IPS DF 6.9 (cell line): ENCODE measurements around the gene TSPAN16.
"Not testable (repeated sequence)": the region's sequence is repeated elsewhere in the genome, so short reads cannot be mapped to it uniquely, and the experiment has no call there.

ENCODE experiments used
- DNase-seq: peaks from one replicate; pipeline ENCODE4 v3.0.0-alpha.2; 2013; ENCODE audit warnings: low read depth, low spot score
- H3K27ac ChIP-seq: one replicate; pipeline ENCODE4 v1.5.1; 2013; ENCODE audit warnings: low read length, control low read depth
- H3K27me3 ChIP-seq: 2 replicates; pipeline ENCODE4 v1.6.1; 2013; ENCODE audit warnings: mild to moderate bottlenecking, low read length; ENCODE audit not compliant: control insufficient read depth, insufficient read depth
- H3K36me3 ChIP-seq: 2 replicates; pipeline ENCODE4 v1.6.1; 2013; ENCODE audit warnings: low read length; ENCODE audit not compliant: control insufficient read depth, insufficient read depth
- H3K4me1 ChIP-seq: 2 replicates; pipeline ENCODE4 v1.6.1; 2013; ENCODE audit warnings: low read length; ENCODE audit not compliant: control insufficient read depth, insufficient read depth
- H3K4me3 ChIP-seq: 2 replicates; pipeline ENCODE4 v1.5.1; 2013; ENCODE audit warnings: mild to moderate bottlenecking, low read length
- H3K9me3 ChIP-seq: 2 replicates; pipeline ENCODE4 v1.6.1; 2013; ENCODE audit warnings: low read length, inconsistent platforms; ENCODE audit not compliant: control insufficient read depth, insufficient read depth
- WGBS: extraction: QIAGEN DNeasy Blood & Tissue Kit; methylation state at CpG from one replicate; pipeline ENCODE4 v1.1.7; 2013; ENCODE audit warnings: mixed read lengths, missing lambda C conversion rate; ENCODE audit not compliant: insufficient read length, insufficient coverage; 5-methylcytosine and 5-hydroxymethylcytosine counted together

Gene TSPAN16

DNA sequence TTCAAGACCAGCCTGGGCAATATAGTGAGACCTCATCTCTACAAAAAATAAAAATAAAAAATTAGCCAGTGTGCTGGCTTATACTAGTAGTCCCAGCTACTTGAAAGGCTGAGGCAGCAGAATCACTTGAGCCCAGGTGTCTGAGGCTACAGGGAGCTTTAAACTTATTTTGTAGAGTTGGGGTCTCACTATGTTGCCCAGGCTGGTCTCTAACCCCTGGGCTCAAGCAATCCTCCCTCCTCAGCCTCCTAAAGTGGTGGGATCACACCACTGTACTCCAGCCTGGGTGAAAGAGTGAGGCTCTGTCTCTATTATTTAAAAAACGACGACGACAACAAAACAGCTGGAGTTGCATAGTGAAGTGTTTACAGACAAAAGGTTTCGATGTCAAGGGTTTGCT, 35.5 kb downstream of the TSPAN16 start:
- WGBS = no CpG with 5 or more reads among the region's 4 CpGs
- no peak overlapping the region for H3K27ac ChIP-seq

DNA sequence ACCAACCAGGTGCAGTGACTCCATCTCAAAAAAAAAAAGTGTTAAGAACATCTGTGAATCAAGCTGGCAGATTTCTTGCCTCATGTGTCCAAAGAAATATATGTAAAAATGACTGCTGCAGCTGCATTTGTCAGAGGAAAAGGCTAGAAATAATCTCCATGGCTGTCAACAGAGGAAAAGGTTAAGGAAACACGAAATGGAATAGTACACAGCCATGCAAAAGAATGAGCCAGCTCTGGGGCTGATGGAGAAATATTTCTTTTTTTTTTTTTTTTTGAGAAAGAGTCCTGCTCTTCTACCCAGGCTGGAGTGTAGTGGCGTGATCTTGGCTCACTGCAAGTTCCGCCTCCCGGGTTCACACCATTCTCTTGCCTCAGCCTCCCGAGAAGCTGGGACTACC, 36.9 kb downstream of the TSPAN16 start:
- WGBS = no CpG with 5 or more reads among the region's 5 CpGs
- H3K27ac ChIP-seq = no peak overlapping the region
- H3K4me1 ChIP-seq = no peaks in the 10 kb centered on the region
- H3K27me3 ChIP-seq = no peaks in the 10 kb centered on the region
- H3K4me3 ChIP-seq = no peak overlapping the region
- H3K36me3 ChIP-seq = peaks cover 6% of the 10 kb centered on the region
- H3K9me3 ChIP-seq = no peaks in the 10 kb centered on the region
- no peak for DNase-seq

More for the DNA sequence above, 35.5 kb downstream of the TSPAN16 start:
- Histone ChIP-seq H3K4me1 (no peaks in the 10 kb centered on the region), H3K4me3 (no peak overlapping the region), H3K9me3 (no peaks in the 10 kb centered on the region), H3K27me3 (no peaks in the 10 kb centered on the region), H3K36me3 (peaks cover 6% of the 10 kb centered on the region)
- no peak for DNase-seq

DNA sequence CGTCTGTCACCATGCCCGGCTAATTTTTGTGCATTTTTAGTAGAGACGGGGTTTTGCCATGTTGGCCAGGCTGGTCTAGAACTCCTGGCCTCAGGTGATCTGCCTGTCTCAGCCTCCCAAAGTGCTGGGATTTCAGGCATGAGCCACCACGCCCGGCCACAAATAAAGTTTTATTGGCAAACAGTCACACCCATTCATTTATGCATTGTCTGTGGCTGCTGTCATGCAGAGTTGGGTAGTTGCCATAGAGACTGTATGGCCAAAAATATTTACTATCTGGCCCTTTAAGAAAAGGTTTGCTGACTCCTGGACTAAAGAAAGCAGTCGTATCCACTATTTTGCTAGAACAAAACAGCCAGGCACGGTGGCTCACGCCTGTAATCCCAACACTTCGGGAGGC, 37.9 kb downstream of the TSPAN16 start:
- not testable (repeated sequence) for H3K27me3 ChIP-seq, H3K36me3 ChIP-seq, H3K27ac ChIP-seq, DNase-seq, H3K4me1 ChIP-seq, H3K4me3 ChIP-seq, H3K9me3 ChIP-seq
- no CpG with 5 or more reads among the region's 9 CpGs for WGBS

DNA sequence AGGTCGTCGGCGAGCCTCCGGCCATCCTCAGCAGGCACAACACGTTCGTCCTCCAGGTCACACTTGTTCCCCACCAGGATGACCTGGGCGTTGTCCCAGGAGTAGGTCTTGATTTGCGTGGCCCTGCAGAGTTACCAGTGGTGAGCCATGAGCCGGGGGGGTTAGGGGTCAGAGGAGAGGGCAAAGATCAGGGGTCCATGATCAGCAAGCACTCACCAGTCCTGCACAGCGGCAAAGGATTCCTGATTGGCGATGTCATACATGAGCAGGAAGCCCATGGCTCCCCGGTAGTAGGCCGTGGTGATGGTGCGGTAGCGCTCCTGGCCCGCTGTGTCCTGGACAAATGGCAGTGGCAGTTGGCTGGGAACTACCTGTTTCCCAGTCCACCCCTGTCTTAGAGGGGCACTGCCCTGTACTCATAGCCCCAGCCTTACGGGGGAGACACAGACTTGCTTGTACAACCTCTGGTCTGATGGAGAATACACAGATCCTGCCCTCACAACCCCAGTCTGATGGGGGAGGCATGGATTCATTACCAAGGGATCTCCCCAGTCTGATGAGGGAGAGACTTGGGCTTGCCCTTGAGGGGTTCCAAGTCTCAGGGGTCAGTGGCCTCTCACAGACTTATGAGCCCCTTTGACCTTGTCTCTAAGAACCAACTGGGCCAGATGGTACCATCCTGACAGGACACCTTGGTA, 39.6 kb downstream of the TSPAN16 start:
- H3K4me3 ChIP-seq = no peak overlapping the region
- H3K4me1 ChIP-seq = peaks cover 1% of the 10 kb centered on the region; the same call in 1 of the 2 replicates
- H3K27me3 ChIP-seq = no peaks in the 10 kb centered on the region
- H3K36me3 ChIP-seq = peaks cover 6% of the 10 kb centered on the region
- no peak for DNase-seq
- WGBS = no CpG with 5 or more reads among the region's 17 CpGs
- H3K27ac ChIP-seq = no peak overlapping the region
- H3K9me3 ChIP-seq = no peaks in the 10 kb centered on the region

DNA sequence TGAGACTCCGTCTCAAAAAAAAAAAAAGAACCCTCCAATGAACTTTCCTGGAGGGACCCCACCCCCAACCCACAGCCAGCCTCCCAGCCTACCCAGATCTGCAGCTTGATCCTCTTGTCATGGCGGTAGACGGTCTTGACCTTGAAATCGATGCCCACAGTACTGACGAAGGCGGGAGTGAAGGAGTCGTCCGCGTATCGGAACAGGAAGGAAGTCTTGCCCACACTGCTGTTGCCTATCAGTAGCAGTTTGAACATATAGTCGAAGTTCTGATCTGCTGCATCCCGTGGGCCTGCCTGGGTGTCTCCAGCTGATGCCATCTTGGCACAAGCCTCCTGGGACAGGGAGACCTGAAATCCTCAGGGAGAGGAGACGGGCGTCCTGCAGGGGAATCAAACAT, 41.1 kb downstream of the TSPAN16 start:
- Histone ChIP-seq H3K4me3 (no peak overlapping the region), H3K9me3 (no peaks in the 10 kb centered on the region)
- WGBS = no CpG with 5 or more reads among the region's 14 CpGs

DNA sequence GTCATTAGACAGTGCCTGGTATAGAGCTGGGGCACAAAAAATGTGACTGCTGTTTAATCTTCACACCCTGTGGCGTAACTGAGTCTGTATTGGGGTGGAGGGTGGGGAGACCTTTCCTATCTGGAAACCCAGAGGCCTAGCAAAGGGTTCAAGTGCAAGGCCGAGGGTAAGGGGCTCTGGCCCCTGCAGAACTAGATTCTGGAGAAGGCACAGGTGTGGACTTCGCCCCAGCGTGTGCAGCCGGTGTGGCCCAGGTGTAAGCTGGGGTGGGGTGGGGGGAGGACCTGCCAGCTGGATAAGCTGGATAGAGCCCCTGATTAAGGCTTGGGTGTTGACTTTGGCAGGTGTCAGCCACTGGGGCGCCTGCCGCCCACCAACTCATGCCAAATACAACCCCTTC, 42.2 kb downstream of the TSPAN16 start:
- Histone ChIP-seq H3K27me3 (no peaks in the 10 kb centered on the region), H3K36me3 (peaks cover 6% of the 10 kb centered on the region), H3K4me3 (no peak overlapping the region), H3K9me3 (no peaks in the 10 kb centered on the region), H3K4me1 (peaks cover 1% of the 10 kb centered on the region; the same call in 1 of the 2 replicates), H3K27ac (no peak overlapping the region)
- no peak for DNase-seq
- no CpG with 5 or more reads among the region's 7 CpGs for WGBS

More for the DNA sequence above, 41.1 kb downstream of the TSPAN16 start:
- Histone ChIP-seq H3K4me1 (peaks cover 1% of the 10 kb centered on the region; the same call in 1 of the 2 replicates), H3K27me3 (no peaks in the 10 kb centered on the region), H3K36me3 (peaks cover 6% of the 10 kb centered on the region), H3K27ac (no peak overlapping the region)
- no peak for DNase-seq

DNA sequence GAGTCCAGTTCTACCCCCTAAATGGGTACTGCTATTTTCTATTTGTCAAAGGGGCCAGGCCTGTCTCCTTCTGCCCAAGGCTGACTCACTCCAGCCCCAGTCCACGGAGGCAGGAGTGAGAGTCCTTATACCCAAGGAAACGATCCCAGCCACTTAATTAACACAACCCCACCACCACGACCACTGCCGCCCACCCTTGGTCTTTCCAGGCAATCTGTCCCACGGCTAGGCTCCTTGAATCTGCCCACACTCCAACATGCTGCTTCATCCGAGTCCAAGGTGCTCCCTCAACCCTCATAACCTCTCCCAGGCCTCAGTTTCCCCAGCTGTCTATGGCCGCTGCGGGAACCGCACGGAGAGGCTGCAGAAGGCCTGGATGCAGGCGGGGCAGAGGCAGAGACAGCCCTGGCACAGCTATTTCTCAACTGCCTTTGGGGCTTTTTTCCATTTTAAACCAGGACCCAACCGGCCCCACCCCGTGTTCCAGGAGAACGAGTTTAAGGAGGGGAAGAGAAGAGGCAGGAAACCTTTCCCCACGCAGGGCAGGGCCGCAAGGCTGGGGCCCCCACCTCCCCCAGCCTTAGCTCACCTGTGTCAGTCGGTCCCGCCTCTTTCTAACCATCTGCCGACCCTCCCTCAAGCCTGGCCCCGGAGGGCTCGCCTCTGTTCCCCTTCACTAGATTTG, 42.8 kb downstream of the TSPAN16 start:
- no peaks in the 10 kb centered on the region for H3K9me3 ChIP-seq
- H3K4me3 ChIP-seq = peak overlapping the region; percentile 80; the same call in 1 of the 2 replicates
- no peaks in the 10 kb centered on the region for H3K27me3 ChIP-seq
- no peak overlapping the region for H3K27ac ChIP-seq
- H3K4me1 ChIP-seq = peaks cover 1% of the 10 kb centered on the region; the same call in 1 of the 2 replicates
- peaks cover 6% of the 10 kb centered on the region for H3K36me3 ChIP-seq
- no peak for DNase-seq
- WGBS = no CpG with 5 or more reads among the region's 21 CpGs

DNA sequence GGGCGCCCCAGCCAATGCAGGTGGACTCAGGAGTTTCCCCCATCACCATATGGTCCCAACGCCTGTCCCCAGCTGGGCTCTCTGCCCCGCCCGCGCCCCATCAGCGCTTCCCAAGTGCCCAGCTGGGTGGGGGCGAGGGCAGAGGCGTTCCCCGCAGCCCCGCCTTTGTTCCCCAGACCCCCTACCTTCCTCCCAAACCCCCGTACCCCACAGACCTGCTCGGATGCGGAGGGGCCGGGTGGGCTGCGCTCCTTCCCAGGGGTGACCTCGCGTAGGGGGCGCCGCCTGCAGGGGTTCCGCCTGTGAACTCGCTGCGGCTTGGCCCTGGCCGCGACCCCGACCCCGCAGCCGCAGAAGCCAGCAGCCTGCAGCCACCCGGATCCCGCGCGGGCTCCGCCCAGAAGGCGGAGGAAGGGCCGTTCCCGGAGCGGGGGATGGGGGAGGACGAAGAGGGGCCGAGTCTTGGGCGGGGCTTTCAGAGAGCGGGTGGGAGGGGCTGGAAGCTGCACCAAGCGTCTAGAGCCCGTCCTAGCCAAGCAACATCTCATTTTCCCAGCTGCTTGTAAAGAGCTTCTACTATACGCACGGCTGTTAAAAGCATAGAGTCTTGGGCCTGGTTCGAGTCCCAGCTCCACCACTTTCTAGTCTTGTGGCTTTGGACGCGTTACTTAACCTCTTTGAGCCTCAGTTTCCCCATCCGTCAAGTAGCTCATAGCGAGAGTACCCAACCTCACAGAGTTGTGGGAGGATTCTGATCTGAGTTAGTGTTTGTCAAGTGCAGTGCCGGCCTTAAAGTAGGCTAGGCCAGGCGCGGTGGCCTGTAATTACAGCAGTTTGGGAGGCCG, 43.5 kb downstream of the TSPAN16 start, which contains the start of gene RAB3D:
TSS of gene RAB3D (minus strand) at position 404 of the 845 bp plus-strand sequence. CDS start 2,258 bp downstream, outside the sequence.
- WGBS = no CpG with 5 or more reads among the region's 53 CpGs
- Histone ChIP-seq H3K27ac (no peak within 1 kb of the TSS), H3K4me1 (peaks cover 1% of the 10 kb centered on the region; the same call in 1 of the 2 replicates), H3K27me3 (no peaks in the 10 kb centered on the region), H3K36me3 (peaks cover 6% of the 10 kb centered on the region), H3K4me3 (peak within 1 kb of the TSS; percentile 80; the same call in 1 of the 2 replicates), H3K9me3 (no peaks in the 10 kb centered on the region)
- peak; percentile 81 for DNase-seq

DNA sequence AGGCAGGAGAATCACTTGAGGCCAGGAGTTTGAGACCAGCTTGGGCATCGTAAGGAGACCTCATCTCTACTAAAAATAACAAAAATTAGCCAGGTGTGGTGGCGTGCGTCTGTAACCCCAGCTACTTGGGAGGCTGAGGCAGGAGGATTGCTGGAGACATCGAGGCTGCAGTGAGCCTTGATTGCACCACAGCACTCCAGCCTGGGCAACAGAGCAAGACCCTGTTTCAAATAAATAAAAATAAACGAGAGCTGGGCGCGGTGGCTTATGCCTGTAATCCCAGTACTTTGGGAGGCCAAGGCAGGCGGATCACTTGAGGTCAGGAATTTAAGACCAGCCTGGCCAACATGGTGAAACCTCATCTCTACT, 44.1 kb downstream of the TSPAN16 start:
- no CpG with 5 or more reads among the region's 8 CpGs for WGBS
- DNase-seq, H3K27me3 ChIP-seq, H3K4me1 ChIP-seq, H3K9me3 ChIP-seq, H3K4me3 ChIP-seq, H3K36me3 ChIP-seq, H3K27ac ChIP-seq: not testable (repeated sequence)

DNA sequence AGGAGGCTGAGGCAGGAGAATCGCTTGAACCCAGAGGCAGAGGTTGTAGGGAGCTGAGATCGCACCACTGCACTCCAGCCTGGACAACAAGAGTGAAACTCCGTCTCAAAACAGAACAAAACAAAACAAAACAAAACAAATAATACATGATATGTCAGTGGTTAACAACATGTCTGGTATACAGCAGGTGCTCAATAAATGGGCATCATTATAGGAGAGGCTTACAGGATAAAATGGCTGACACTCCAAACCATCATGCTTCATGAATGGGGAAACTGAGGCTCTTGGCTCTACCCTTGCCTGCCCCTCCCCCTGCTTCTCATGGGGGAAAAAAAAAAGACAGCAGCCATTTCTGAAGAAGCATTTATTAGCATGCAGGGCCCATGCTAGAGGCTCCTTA, 46.5 kb downstream of the TSPAN16 start:
- Histone ChIP-seq H3K4me3 (no peak overlapping the region), H3K27me3 (no peaks in the 10 kb centered on the region), H3K9me3 (no peaks in the 10 kb centered on the region), H3K4me1 (peaks cover 1% of the 10 kb centered on the region), H3K36me3 (no peaks in the 10 kb centered on the region; the same call in 1 of the 2 replicates), H3K27ac (no peak overlapping the region)
- WGBS = no CpG with 5 or more reads among the region's 3 CpGs
- no peak for DNase-seq
